ENCODE results near the gene LIN52. TPM values are rescaled to one million over a fixed set of nuclear protein-coding genes. Genes with fewer than 3 reads are reported as not detected.
A peak's percentile ranks its signal among the peaks of the same experiment; 100 is the strongest.

LIN52 gene
- total and polyA plus RNA-seq, 9 of the 15 experiments (the other 6 are each of a cell fraction or from before 2014, with no cell fraction given): 4.6 to 11.8 (median 9.2) TPM

DNA sequence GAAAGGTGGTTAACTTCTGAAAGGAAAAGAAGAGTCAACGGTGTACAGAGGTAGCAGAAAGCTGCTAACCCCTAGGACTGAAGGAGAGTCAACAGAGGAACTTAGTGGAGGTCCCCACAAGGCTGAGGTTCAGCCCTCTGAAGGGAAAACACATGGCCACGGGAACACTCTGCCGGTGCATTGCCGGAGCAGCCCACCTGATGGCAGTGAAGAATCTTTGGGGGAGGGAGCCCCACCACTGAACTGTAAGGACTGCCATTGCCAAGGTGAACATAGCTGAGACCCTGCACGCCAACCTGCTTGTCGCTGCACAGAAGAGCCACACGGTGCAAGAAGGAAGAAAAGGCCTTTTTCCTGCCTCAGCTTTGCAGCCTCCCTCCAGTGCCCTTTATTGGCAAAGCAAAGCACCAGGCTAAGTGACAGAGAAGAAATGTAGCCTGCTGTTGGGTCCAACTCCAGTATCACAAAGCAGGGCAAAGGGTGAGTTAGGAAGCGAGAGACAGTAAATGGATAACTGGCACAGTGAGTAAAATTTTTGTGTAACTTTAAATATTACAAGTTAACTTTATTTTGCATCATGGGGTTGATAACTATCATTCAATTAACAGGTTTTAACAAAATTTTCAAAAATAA is 76.9 kb downstream of the LIN52 start:
- POLR2A ChIA-PET: no interaction called here
- Histone ChIP-seq H3K4me3 (no peak overlapping the region), H3K9ac (ENCODE audit: insufficient read depth in 1 of 2, low read depth in 2 of 2, low read length in 2 of 2) (no peak overlapping the region), H3K9me3 (replicated peaks; ENCODE audit: control insufficient read depth, insufficient read depth, low read depth, low read length) (no peaks in the 10 kb centered on the region), H3K79me2 (ENCODE audit: control insufficient read depth, insufficient read depth, low read length) (no peaks in the 10 kb centered on the region), H2AFZ (ENCODE audit: low read depth, low read length) (no peak overlapping the region), H3K4me2 (ENCODE audit: insufficient read depth, low read length) (no peak overlapping the region), H4K20me1 (replicated peaks; ENCODE audit: control insufficient read depth, insufficient read depth, low read length) (no peaks in the 10 kb centered on the region), H3K4me1 (replicated peaks in 1 of 2; ENCODE audit: control insufficient read depth in 2 of 2, insufficient read depth in 2 of 2, low read length in 2 of 2) (no peaks in the 10 kb centered on the region; a peak in 1 of 5 replicates), H3K9me1 (ENCODE audit: control insufficient read depth, insufficient read depth, low read length) (no peaks in the 10 kb centered on the region), H3K27me3 (ENCODE audit: control insufficient read depth in 2 of 2, insufficient read depth in 2 of 2, low read length in 2 of 2) (no peaks in the 10 kb centered on the region), H3K27ac (ENCODE audit: extremely low read depth, low read depth, low read length) (no peak overlapping the region), H3K36me3 (ENCODE audit: control insufficient read depth, insufficient read depth, low read length) (no peaks in the 10 kb centered on the region)
- FAIRE-seq: no peak
- CTCF ChIA-PET (ENCODE audit: low intra/inter-chr PET ratio): no interaction called here
- in situ Hi-C loops (cut with MboI): no loop called here
- intact Hi-C loops (cut with micrococcal nuclease): no loop called here
- ATAC-seq: no peak; the same call in 2 of the 3 replicates
- DNase-seq (ENCODE audit: extremely low read depth in 1 of 4, low spot score in 3 of 4): no peak
- WGBS (ENCODE audit: insufficient coverage, low coverage, missing lambda C conversion rate): 41% methylated on average over 4 of the region's 8 CpGs
- TF ChIP-seq, protein P1, sequence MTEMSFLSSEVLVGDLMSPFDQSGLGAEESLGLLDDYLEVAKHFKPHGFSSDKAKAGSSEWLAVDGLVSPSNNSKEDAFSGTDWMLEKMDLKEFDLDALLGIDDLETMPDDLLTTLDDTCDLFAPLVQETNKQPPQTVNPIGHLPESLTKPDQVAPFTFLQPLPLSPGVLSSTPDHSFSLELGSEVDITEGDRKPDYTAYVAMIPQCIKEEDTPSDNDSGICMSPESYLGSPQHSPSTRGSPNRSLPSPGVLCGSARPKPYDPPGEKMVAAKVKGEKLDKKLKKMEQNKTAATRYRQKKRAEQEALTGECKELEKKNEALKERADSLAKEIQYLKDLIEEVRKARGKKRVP (CRISPR knock-in tag; IDR thresholded peaks at IDR 0.05): no peak
- TF ChIP-seq, protein P2, sequence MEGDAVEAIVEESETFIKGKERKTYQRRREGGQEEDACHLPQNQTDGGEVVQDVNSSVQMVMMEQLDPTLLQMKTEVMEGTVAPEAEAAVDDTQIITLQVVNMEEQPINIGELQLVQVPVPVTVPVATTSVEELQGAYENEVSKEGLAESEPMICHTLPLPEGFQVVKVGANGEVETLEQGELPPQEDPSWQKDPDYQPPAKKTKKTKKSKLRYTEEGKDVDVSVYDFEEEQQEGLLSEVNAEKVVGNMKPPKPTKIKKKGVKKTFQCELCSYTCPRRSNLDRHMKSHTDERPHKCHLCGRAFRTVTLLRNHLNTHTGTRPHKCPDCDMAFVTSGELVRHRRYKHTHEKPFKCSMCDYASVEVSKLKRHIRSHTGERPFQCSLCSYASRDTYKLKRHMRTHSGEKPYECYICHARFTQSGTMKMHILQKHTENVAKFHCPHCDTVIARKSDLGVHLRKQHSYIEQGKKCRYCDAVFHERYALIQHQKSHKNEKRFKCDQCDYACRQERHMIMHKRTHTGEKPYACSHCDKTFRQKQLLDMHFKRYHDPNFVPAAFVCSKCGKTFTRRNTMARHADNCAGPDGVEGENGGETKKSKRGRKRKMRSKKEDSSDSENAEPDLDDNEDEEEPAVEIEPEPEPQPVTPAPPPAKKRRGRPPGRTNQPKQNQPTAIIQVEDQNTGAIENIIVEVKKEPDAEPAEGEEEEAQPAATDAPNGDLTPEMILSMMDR (IDR thresholded peaks at IDR 0.05 in 2 of 3, conservative IDR thresholded peaks at IDR 0.05 in 1 of 3; ENCODE audit: insufficient read depth in 2 of 3, low read depth in 1 of 3, low read length in 3 of 3): 0 out of 6 replicates have a peak, but pooled peaks of 1 of the 3 experiments have one; percentile 24
- BruUV-seq (replicated peaks): no TSS peak
